HG02885 (cell line): Measurements from ENCODE around the gene SPDYE1.
A peak's percentile ranks its signal among the peaks of the same experiment; 100 is the strongest.
"Not testable (repeated sequence)": the region's sequence is repeated elsewhere in the genome, so short reads cannot be mapped to it uniquely, and the experiment has no call there.

ENCODE experiments used
- ATAC-seq: cut with Tn5 transposase; IDR thresholded peaks from one replicate; pipeline ENCODE4 v1.9.1; 2021; ENCODE audit warnings: mild to moderate bottlenecking; ENCODE audit not compliant: unreplicated experiment, poor library complexity

The SPDYE1 gene

GRCh38 chr7:43990829-43991228 is 6.9 kb upstream of the SPDYE1 start:
- ATAC-seq: not testable (repeated sequence)

- ATAC-seq: peak; percentile 98
Measured at GRCh38 chr7:43992896-43993295, 4.8 kb upstream of the SPDYE1 start.

DNA sequence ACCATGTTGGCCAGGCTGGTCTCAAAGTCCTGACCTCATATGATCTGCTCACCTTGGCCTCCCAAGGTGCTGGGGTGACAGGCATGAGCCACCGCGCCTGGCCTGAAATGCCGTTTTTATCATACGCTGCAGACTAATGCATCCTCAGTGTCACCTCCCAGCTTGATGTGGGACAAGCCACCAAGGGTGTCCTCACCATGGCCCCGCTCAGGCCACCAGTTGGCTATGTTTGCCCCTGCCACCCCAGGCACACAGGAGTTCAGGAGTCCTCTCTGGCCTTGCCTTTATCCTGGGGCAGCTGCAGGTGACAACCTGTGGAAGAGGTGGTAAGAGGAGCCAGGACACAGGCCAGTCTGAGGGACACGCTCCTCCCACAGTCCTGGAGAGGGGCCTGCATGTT is 3.0 kb upstream of the SPDYE1 start:
- ATAC-seq: not testable (repeated sequence)

DNA sequence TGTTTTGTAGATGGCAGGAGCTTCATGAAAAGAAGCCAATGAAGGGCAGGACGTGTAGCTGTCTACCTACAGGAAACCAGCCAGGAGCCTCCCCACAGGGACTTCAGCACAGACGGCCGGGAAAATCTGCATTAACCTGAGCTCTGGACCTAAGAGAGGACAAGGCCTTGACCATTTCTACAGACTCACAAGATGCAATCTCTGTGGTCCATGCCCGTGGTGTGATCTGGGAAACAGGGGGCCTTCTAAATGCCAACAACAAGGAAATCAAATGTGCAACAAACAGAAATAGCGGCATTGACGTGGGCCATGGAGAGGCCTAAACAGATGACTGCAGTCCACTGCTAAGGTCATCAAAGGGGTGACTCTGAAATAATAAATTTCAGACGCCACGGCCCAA is 14.4 kb downstream of the SPDYE1 start:
- not testable (repeated sequence) for ATAC-seq

DNA sequence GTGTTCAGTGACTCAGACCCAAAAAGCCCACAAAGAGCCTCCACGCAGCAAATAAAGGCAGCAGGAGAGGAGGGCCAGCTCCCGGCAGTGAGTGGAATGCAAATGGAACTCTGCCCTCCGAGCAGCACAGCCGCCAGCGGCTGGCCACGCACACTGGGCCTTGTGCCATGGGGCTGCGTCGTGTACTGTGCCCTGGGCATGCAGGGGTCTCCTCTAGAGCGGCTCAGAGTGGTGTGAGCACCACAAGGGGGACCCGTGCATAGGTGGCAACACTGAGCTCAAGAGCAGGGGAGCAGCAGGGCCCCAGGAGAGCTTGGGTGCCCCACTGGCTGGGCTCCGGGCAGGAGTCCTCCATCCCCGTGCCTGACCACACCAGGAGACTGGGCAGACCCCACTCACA is 17.4 kb downstream of the SPDYE1 start:
- ATAC-seq: not testable (repeated sequence)

- peak; percentile 96 for ATAC-seq
Measured at GRCh38 chr7:44018857-44019807, 21.4 kb downstream of the SPDYE1 start.

- not testable (repeated sequence) for ATAC-seq
Measured at GRCh38 chr7:44019825-44020224, 22.1 kb downstream of the SPDYE1 start.

DNA sequence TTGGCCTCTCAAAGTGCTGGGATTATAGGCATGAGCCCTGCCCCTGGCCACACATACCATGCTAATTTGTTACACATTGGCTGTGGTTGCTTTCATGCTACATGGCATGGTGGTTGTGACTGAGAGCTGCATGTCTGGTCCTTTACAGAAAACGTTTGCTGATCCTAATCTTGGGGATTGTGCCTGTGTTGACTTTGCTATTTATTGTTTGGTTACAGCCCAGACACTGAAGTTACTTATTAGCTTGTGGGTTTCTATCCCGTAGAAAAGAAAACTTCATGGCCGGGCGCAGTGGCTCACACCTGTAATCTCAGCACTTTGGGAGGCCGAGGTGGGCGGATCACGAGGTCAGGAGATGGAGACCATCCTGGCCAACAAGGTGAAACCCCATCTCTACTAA is 24.4 kb downstream of the SPDYE1 start:
- ATAC-seq: not testable (repeated sequence)

GRCh38 chr7:44022796-44023467 is 25.2 kb downstream of the SPDYE1 start:
- ATAC-seq: not testable (repeated sequence)

GRCh38 chr7:44029433-44029832 is 31.7 kb downstream of the SPDYE1 start:
- not testable (repeated sequence) for ATAC-seq

DNA sequence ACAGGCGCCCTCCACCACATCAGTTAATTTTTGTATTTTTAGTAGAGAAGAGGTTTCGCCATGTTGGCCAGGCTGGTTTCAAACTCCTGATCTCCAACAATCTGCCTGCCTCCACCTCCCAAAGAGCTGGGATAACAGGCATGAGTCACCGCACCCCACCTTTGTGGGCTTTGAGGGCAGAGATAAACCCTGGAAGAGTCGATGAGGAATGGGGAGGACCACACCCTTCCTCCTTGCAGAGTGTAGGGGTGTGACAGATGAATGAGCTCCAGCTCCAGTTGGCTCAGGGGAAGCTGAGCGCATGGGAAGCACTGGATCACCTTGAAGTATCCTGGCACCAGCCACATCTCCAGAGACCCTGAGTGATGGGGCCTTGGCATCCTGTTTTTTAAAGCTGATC is 32.3 kb downstream of the SPDYE1 start:
- not testable (repeated sequence) for ATAC-seq

GRCh38 chr7:44031319-44031718 is 33.6 kb downstream of the SPDYE1 start:
- ATAC-seq: not testable (repeated sequence)

- ATAC-seq: not testable (repeated sequence)
Measured at GRCh38 chr7:44032031-44032430, 34.3 kb downstream of the SPDYE1 start.

DNA sequence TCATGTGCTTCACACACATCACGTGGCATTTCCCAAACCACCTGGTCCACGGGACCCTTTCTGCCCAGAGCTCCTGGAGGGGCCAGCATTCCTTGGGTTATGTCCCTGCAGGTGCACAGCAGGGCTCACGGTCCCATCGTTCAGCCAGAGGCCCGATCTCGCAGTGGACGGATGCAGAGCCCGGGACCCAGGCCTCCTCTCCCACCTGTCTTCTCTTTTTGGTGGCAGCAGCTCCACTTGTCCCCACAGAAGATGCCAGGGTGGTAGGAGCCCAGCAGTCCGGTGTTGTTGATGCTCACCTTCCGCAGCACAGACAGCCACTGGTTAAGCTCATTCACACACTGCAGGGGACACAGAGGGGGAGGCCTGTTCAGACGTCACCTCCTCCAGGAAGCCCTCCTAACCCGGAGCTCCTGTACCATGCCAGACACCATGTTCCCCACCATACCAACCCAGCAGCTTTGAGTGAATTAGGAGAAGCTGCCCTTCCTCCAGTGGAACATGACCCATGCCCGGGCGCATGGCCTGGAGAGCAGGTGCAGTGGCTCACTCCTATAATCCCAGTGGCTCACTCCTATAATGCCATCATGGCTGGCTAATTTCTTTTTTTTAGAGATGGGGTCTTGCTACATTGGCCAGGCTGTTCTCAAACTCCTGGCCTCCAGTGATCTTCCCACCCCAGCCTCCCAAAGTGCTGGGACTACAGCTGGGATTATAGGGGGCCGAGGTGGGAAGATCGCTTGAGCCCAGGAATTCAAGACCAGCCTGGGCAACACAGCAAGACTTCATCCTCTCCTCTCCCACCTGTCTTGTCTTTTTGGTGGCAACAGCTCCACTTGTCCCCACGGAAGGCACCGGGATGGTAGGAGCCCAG is 36.5 kb downstream of the SPDYE1 start:
- ATAC-seq: not testable (repeated sequence)

- not testable (repeated sequence) for ATAC-seq
Measured at GRCh38 chr7:44036364-44036763, 38.7 kb downstream of the SPDYE1 start.

DNA sequence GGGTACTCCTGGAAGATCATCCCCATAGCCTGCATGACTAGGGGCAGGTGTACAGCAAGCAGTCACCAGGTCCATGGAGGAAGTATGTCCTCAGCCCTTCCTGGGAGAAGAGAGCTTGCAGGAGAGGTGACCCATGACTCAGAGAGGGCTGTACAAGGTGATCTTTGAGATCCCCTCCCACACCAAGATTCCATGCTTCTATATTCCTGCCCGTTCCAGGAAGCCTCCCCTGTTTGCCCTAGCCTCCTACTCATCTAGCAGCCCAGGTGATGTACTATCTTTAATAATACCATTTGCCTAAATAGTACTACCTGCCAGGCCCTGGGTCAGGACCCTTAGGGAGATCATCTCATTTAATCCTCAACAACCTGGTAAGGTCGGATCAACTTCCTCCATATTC is 40.3 kb downstream of the SPDYE1 start:
- ATAC-seq: not testable (repeated sequence)

DNA sequence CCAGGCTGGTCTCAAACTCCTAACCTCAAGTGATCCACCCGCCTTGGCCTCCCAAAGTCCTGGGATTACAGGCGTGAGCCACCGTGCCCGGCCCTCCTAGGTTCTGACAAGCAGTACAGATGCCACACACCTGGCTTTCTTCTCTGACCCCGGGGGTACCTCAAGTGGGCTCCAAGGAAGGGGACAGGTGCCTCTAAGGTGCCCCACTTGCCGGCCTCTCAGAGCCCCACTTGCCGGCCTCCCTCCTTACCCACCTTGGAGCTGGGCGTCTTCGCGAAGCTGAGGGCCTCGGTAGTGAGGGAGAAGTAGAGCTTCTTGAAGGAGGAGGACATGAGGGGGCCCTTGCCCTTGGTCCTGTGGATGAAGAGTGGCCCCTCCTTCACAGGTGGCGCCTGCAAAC is 40.9 kb downstream of the SPDYE1 start:
- ATAC-seq: not testable (repeated sequence)

- peak; percentile 66 for ATAC-seq
Measured at GRCh38 chr7:44038961-44039558, 41.4 kb downstream of the SPDYE1 start.

GRCh38 chr7:44039800-44040492 is 42.2 kb downstream of the SPDYE1 start:
- peak; percentile 0 for ATAC-seq
